ENCODE data around the gene SCD.

The SCD gene

DNA sequence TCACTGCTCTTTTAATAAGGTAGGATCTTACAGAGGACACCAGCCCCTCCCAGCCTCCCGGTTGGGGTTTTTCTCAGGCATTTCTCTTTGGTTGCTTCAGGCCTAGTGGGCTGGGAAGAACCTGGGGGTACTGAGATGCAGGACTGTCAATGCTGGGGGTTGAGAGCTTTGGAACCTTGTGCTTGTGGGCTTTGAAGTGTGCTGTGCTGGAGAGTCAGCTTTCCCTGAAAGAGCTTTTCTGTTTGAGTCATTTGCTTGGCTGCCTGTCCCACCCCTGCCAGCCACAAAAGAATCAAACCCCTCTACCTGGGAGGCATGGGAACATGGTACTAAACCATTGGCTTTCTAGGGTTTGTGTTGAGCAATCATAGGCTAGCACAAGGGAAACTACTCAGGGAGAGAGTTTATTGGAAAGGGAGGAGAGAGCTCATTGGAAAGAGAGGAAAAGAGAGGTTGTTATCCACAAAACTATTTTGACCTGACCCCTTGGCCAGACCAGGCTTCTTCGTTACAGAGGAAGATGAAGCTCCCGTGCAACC lies 1.4 kb downstream of the SCD start:
- no peaks in the 10 kb centered on the region for H3K27me3 ChIP-seq
- peaks cover 52% of the 10 kb centered on the region for H3K36me3 ChIP-seq
- H3K9ac ChIP-seq, result peak overlapping the region; percentile 97
- TF ChIP-seq Cebpa-rat (IDR thresholded peaks at IDR 0.05), result no peak
- peaks cover 56% of the 10 kb centered on the region for H3K4me1 ChIP-seq
- peak overlapping the region; percentile 97 for H3K4me2 ChIP-seq
- no peaks in the 10 kb centered on the region for H3K9me3 ChIP-seq
- peak overlapping the region; percentile 93 for H3K27ac ChIP-seq
- peak overlapping the region; percentile 95 for H3K4me3 ChIP-seq
- H4K20me1 ChIP-seq, result peaks cover 52% of the 10 kb centered on the region

DNA sequence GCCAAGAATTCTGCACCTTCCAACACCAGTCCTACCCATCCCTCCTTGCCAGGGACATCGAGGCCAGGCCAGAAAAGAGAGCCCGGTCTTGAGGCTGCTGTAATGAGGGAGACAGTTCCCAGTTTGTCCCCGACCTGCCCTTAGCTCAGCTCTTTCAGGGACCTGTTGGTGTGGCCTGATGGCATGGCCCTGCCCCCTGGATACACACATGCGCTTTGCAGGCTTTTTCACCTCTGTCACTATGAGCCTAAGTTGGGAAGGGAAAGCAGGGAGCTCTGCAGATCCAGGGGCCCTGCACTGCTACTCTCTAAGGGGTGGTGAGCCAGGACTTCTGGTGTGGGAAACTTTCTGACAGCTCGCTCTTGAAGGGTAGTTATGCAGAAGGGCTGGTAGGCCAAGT lies 2.1 kb downstream of the SCD start:
- Histone ChIP-seq H4K20me1 (peaks cover 59% of the 10 kb centered on the region), H3K9ac (peak overlapping the region; percentile 97), H3K27me3 (no peaks in the 10 kb centered on the region), H3K4me1 (peaks cover 56% of the 10 kb centered on the region), H3K4me3 (peak overlapping the region; percentile 95), H3K36me3 (peaks cover 59% of the 10 kb centered on the region), H3K4me2 (peak overlapping the region; percentile 97), H3K9me3 (no peaks in the 10 kb centered on the region), H3K27ac (peak overlapping the region; percentile 93; the same call in 1 of the 2 replicates)
- TF ChIP-seq Cebpa-rat (IDR thresholded peaks at IDR 0.05), result no peak

DNA sequence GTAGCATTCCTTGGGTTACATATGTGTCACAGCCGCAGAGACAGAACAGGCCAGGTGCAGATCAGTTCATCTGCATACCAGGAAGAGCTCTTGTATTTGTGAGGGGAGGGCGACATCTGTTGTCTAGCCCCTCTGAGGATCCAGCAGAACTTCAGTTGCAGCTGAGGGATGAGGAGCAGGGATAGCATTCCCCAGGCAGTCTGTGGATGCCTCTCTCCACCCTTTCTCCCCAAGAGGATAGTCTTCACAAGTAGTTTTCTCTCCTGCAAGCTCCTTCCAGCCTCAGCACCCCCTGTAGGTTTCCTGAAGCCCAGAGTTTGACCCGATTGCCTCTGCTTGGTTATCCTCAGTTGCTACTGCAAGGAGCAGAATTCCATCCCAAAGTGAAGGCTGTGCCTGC lies 2.6 kb downstream of the SCD start:
- Histone ChIP-seq H3K9ac (peak overlapping the region; percentile 97), H3K36me3 (peaks cover 65% of the 10 kb centered on the region), H3K27ac (peak overlapping the region; percentile 93; the same call in 1 of the 2 replicates), H3K4me2 (peak overlapping the region; percentile 97), H3K4me3 (peak overlapping the region; percentile 95), H3K4me1 (peaks cover 56% of the 10 kb centered on the region), H4K20me1 (peaks cover 64% of the 10 kb centered on the region), H3K9me3 (no peaks in the 10 kb centered on the region), H3K27me3 (no peaks in the 10 kb centered on the region)
- no peak for TF ChIP-seq Cebpa-rat (IDR thresholded peaks at IDR 0.05)

DNA sequence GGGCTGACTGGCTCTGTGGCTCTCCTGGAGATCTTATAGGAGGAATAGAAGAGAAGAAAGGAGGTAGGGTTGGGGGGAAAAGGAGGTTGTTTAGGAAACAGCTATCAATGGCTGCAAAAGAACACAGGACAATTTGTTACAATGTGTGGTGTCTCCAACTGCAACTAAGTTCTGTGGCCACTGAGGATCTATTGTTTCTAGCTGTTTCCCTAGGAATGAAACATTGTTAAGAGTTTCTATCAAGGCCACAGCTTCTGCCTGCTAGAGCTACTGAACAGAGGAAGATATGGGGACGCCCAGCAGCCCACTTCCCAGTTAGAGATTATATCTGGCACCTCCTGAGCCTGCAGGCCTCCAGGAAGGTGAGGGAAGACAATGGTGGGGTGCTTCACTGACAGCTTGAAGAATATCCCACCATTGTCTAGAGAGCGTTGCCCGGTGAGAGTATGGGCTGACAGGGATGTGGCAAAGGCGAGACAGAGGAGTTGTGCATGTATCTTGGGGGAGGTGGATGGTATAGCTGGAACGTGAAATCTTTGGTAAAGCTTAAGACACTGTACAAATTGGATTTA lies 4.0 kb downstream of the SCD start:
- Histone ChIP-seq H4K20me1 (peaks cover 76% of the 10 kb centered on the region), H3K36me3 (peaks cover 78% of the 10 kb centered on the region), H3K27me3 (no peaks in the 10 kb centered on the region), H3K27ac (no peak overlapping the region; the same call in 1 of the 2 replicates), H3K4me2 (peak overlapping the region; percentile 97), H3K4me1 (peaks cover 47% of the 10 kb centered on the region), H3K4me3 (peak overlapping the region; percentile 95; the same call in 1 of the 2 replicates), H3K9me3 (no peaks in the 10 kb centered on the region), H3K9ac (peak overlapping the region; percentile 97)
- no peak for TF ChIP-seq Cebpa-rat (IDR thresholded peaks at IDR 0.05)

DNA sequence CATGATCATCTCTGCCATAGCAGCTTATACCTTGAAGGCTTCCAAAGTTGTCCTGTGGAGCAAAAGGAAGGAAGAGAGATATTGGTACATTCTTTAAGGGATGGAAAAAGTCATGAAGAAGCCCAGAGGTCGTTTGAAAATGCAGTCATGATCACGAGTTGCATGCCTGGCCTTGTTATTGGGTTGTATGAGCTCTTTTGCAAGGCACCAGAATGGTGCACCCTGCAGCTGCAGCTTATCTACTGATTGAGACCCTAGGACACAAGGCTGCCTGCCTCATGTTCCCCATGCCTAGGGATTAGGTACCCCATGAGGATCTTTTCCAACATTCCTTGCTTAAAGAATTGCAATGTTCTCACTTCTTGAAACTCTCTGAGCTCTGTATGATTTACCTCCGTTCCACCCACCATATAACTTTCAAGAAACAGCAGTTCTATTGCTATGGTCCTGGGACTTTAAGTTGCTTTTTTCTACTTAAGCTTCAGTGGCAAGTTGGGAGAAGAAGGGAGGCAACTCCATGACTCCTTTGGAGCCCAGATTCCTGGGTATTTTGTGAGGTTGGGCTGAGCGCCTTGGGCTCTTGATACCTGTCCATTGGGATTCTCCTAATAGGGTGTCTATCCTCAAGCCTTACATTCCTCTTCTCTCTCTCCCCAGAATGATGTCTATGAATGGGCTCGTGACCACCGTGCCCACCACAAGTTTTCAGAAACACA lies 6.9 kb downstream of the SCD start:
- Histone ChIP-seq H3K4me3 (no peak overlapping the region), H3K4me1 (peaks cover 35% of the 10 kb centered on the region), H3K9ac (no peak overlapping the region), H3K27ac (no peak overlapping the region), H3K36me3 (peaks cover 100% of the 10 kb centered on the region), H4K20me1 (peaks cover 89% of the 10 kb centered on the region), H3K27me3 (no peaks in the 10 kb centered on the region), H3K4me2 (no peak overlapping the region), H3K9me3 (no peaks in the 10 kb centered on the region)
- TF ChIP-seq Cebpa-rat (IDR thresholded peaks at IDR 0.05), result no peak

DNA sequence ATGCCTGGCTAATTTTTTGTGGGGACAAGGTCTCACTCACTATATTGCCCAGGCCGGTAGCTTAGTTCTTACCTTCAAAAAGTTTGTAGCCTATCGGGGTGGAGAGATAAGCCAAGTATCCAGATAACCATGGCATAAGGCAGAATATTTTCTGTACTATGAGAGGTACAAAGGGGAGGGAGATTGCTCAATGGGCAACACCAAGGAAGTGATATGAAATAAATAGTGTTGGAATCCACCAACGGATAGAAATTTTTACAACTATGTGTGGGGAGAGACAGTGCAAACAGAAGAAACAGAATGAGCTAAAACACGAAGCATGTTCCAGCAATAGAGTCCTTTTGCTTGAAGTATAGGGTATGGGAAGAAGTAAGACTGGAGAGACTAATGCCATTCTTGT lies 8.1 kb downstream of the SCD start:
- no peak for TF ChIP-seq Cebpa-rat (IDR thresholded peaks at IDR 0.05)
- H4K20me1 ChIP-seq, result peaks cover 89% of the 10 kb centered on the region

DNA sequence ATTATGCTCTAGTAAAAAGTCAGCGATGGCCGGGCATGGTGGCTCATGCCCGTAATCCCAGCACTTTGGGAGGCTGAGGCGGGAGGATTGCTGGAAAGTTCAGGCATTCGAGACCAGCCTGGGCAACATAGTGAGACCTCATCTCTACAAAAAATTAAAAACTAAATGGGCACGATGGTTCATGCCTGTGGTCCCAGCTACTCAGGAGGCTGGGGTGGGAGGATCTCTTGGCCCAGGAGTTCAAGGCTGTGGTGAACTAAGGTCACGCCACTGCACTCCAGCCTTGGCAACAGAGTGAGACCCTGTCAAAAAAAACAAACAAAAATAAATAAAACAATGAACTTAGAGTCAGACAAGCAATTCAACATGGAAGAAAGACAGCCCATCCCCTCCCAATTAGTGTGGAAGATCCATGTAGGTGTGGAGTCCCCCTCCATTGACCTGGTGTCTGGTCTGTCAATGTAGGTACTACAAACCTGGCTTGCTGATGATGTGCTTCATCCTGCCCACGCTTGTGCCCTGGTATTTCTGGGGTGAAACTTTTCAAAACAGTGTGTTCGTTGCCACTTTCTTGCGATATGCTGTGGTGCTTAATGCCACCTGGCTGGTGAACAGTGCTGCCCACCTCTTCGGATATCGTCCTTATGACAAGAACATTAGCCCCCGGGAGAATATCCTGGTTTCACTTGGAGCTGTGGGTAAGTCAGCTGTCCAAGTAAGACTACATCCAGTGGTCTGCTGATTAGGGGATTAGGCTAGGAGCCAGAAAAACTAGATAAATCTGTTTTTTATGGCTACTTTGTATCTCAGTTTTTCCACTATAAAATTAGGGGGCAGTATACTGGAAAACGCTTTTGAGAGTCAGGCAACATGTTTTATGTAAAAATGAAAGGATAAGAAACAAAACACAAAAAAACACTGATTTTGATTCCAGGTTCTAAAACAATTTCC lies 9.3 kb downstream of the SCD start:
- Histone ChIP-seq H3K36me3 (peaks cover 100% of the 10 kb centered on the region), H3K27me3 (no peaks in the 10 kb centered on the region), H3K27ac (no peak overlapping the region), H3K9ac (no peak overlapping the region), H3K4me1 (peaks cover 11% of the 10 kb centered on the region), H3K4me2 (no peak overlapping the region), H3K4me3 (no peak overlapping the region), H4K20me1 (peaks cover 87% of the 10 kb centered on the region), H3K9me3 (no peaks in the 10 kb centered on the region)
- no peak for TF ChIP-seq Cebpa-rat (IDR thresholded peaks at IDR 0.05)

More for the DNA sequence above, 8.1 kb downstream of the SCD start:
- H3K27me3 ChIP-seq, result no peaks in the 10 kb centered on the region
- H3K9me3 ChIP-seq, result no peaks in the 10 kb centered on the region
- no peak overlapping the region for H3K4me3 ChIP-seq
- H3K36me3 ChIP-seq, result peaks cover 100% of the 10 kb centered on the region
- H3K9ac ChIP-seq, result no peak overlapping the region
- peaks cover 24% of the 10 kb centered on the region for H3K4me1 ChIP-seq
- no peak overlapping the region for H3K27ac ChIP-seq
- H3K4me2 ChIP-seq, result no peak overlapping the region

DNA sequence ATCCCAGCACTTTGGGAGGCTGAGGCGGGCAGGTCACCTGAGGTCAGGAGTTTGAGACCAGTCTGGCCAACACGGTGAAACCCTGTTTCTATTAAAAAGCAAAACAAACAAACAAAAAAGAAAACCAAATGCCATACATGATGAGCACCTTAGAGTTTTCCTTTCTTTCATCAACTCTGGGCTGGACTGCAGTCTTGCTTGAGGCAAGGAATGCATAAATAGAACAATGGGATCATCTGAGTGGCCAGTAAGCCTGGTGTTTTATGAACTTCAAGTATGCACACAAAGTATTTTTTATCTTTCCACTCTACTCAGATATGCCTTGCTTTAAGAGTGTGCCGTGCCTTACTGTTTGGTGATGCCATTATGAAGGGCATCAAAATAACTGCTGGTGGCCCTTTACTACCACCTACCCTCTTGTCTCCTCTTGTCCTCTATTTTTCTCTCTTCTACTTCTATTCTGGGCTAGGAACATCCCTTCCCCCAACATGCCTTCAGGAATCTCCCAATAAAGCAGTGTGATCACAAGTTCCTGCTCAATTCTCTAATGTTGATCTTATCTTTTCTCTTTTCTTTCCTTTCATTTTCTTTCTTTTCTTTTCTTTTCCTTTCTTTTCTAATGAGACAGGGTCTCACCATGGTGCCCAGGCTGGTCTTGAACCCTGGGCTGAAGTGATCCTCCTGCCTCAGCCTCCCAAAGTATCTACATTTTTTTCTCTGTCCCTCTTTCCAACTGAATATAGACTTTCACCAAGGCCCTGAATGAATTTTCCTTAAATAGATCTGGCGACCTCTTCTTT lies 10.2 kb downstream of the SCD start:
- Histone ChIP-seq H3K4me1 (peaks cover 2% of the 10 kb centered on the region; the same call in 1 of the 2 replicates), H4K20me1 (peaks cover 87% of the 10 kb centered on the region), H3K36me3 (peaks cover 100% of the 10 kb centered on the region), H3K9me3 (no peaks in the 10 kb centered on the region), H3K4me2 (no peak overlapping the region), H3K4me3 (no peak overlapping the region), H3K27me3 (no peaks in the 10 kb centered on the region), H3K27ac (no peak overlapping the region), H3K9ac (no peak overlapping the region)
- TF ChIP-seq Cebpa-rat (IDR thresholded peaks at IDR 0.05), result no peak

DNA sequence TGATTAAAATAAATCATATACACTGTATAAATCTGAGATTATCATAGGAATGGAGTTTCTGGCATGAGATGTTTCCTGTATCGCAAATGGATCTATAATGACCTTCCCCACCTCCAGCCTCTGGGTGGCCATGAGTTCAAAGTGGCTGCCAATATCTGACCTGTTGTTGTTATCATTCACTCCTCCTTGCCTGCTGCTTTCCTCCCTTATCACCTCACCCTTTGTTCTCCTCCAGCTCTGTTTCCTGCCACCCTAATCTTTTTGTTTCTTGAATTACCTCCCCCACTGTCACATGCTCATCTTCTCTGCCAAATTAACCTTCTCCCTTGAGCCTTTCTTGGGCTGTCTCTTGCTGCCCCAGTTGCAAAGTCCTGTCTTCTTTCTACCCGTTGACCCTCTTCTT lies 12.0 kb downstream of the SCD start:
- Histone ChIP-seq H3K27ac (no peak overlapping the region), H3K9me3 (no peaks in the 10 kb centered on the region), H3K4me1 (no peaks in the 10 kb centered on the region), H3K27me3 (no peaks in the 10 kb centered on the region), H3K4me2 (no peak overlapping the region), H3K36me3 (peaks cover 100% of the 10 kb centered on the region), H3K4me3 (no peak overlapping the region), H4K20me1 (peaks cover 90% of the 10 kb centered on the region), H3K9ac (no peak overlapping the region)
- TF ChIP-seq Cebpa-rat (IDR thresholded peaks at IDR 0.05), result no peak

All from BLaER1 (cell line).